Mammary epithelial cell (primary cell): ENCODE measurements around the gene WDR64.

Experiments
- CTCF ChIP-seq, 2 donors: IDR thresholded peaks in 1 of 2; conservative IDR thresholded peaks in 1 of 2; 2 replicates each; pipeline ENCODE4 v1.5.1; 2011 to 2012; ENCODE audit warnings: inconsistent platforms in 2 of 2, low read length in 2 of 2, mild to moderate bottlenecking in 2 of 2, control low read depth in 1 of 2, low read depth in 1 of 2; ENCODE audit not compliant: insufficient read depth in 1 of 2; ENCODE audit errors: extremely low read depth in 1 of 2
- EZH2 ChIP-seq: IDR thresholded peaks from 2 replicates; pipeline ENCODE4 v1.6.1; 2012; ENCODE audit warnings: low read length, inconsistent platforms, borderline replicate concordance

GRCh38 chr1:241773991-241774390, 121.9 kb downstream of the WDR64 start:
- TF ChIP-seq CTCF (conservative IDR thresholded peaks at IDR 0.05 in 1 of 2, IDR thresholded peaks at IDR 0.05 in 1 of 2; ENCODE audit: extremely low read depth in 1 of 2, insufficient read depth in 1 of 2, low read depth in 1 of 2, low read length in 2 of 2): no peak
- no peak for TF ChIP-seq EZH2
